GM10266 (cell line): ENCODE measurements around the gene ATP6V1E1.

Experiments used
- DNase-seq: peaks from one replicate; pipeline ENCODE4 v3.0.0; 2012; ENCODE audit errors: extremely low spot score
- TF ChIP-seq, protein P1 (sequence below): IDR thresholded peaks from 2 replicates; pipeline ENCODE4 v1.5.1; 2012; ENCODE audit warnings: mild to moderate bottlenecking, low read depth; ENCODE audit not compliant: control insufficient read depth, insufficient read depth; ENCODE audit errors: missing control alignments

ATP6V1E1 gene

DNA sequence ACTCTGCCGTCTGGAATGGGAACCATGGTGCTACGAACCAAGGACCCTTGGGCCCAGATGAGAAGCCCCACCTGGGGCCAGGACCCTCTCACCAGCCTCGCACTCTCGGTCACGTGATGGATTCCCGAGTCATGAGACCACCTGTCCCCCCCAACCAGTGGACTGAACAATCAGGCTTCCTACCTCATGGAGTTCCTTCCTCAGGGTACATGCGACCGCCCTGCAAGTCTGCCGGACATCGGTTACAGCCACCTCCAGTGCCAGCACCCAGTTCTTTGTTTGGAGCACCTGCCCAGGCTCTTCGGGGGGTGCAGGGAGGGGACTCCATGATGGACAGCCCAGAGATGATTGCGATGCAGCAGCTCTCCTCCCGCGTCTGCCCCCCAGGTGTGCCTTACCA lies 86.1 kb downstream of the ATP6V1E1 start:
- TF ChIP-seq, protein P1, sequence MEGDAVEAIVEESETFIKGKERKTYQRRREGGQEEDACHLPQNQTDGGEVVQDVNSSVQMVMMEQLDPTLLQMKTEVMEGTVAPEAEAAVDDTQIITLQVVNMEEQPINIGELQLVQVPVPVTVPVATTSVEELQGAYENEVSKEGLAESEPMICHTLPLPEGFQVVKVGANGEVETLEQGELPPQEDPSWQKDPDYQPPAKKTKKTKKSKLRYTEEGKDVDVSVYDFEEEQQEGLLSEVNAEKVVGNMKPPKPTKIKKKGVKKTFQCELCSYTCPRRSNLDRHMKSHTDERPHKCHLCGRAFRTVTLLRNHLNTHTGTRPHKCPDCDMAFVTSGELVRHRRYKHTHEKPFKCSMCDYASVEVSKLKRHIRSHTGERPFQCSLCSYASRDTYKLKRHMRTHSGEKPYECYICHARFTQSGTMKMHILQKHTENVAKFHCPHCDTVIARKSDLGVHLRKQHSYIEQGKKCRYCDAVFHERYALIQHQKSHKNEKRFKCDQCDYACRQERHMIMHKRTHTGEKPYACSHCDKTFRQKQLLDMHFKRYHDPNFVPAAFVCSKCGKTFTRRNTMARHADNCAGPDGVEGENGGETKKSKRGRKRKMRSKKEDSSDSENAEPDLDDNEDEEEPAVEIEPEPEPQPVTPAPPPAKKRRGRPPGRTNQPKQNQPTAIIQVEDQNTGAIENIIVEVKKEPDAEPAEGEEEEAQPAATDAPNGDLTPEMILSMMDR: no peak
- no peak for DNase-seq
